Measurements from ENCODE around the gene EMID1. TPM values are rescaled to one million over a fixed set of nuclear protein-coding genes. Genes with fewer than 3 reads are reported as not detected.

Gene EMID1
- total RNA-seq, 1 experiment from 2014 or later, result 5.4 TPM

GRCh38 chr22:29184849-29185490, 20.7 kb upstream of the EMID1 start:
- no peaks in the 10 kb centered on the region; the same call in 1 of the 2 replicates for H3K27me3 Mint-ChIP-seq (ENCODE audit: low read depth)
- Histone ChIP-seq H3K27me3 (ENCODE audit: insufficient read depth, low read length) (no peaks in the 10 kb centered on the region), H3K9me3 (ENCODE audit: control insufficient read depth, low read depth, low read length) (no peaks in the 10 kb centered on the region), H3K79me2 (ENCODE audit: insufficient read depth, low read length) (no peaks in the 10 kb centered on the region), H4K5ac (ENCODE audit: insufficient read length, low read depth, low read length) (no peak overlapping the region), H2BK120ac (ENCODE audit: low read depth, low read length, poor library complexity, severe bottlenecking) (no peak overlapping the region), H2BK12ac (ENCODE audit: insufficient read length, low read depth, low read length) (no peak overlapping the region), H4K91ac (ENCODE audit: insufficient read length, low read depth, low read length) (no peak overlapping the region), H4K20me1 (ENCODE audit: control insufficient read depth, insufficient read depth, insufficient read length) (no peaks in the 10 kb centered on the region), H3K79me1 (ENCODE audit: insufficient read depth, low read depth, low read length, poor library complexity, severe bottlenecking) (no peaks in the 10 kb centered on the region), H2BK15ac (ENCODE audit: low read depth, low read length) (no peak overlapping the region), H3K23me2 (ENCODE audit: insufficient read length, low read depth, low read length, poor library complexity, severe bottlenecking) (no peaks in the 10 kb centered on the region), H2AK5ac (ENCODE audit: insufficient read length, low read length) (no peak overlapping the region), H3K9ac (ENCODE audit: extremely low read depth, insufficient read length, low read length) (no peak overlapping the region), H3K4ac (ENCODE audit: low read depth, low read length) (no peak overlapping the region), H3K23ac (ENCODE audit: insufficient read length, low read depth, low read length) (no peak overlapping the region), H3K18ac (ENCODE audit: insufficient read length, low read depth, low read length) (no peak overlapping the region), H3K14ac (ENCODE audit: insufficient read depth, low read length) (no peak overlapping the region), H2BK5ac (ENCODE audit: insufficient read length, low read length) (no peak overlapping the region), H3K27ac (ENCODE audit: insufficient read length, low read depth, low read length) (no peak overlapping the region), H2AFZ (ENCODE audit: low read length) (no peak overlapping the region), H3K4me2 (ENCODE audit: insufficient read depth, insufficient read length, low read length) (no peak overlapping the region), H2BK20ac (ENCODE audit: low read depth, low read length, poor library complexity, severe bottlenecking) (no peak overlapping the region), H3K56ac (ENCODE audit: insufficient read length, low read depth, low read length) (no peak overlapping the region), H4K8ac (replicated peaks; ENCODE audit: insufficient read length, low read depth, low read length) (no peak overlapping the region), H3K4me1 (ENCODE audit: insufficient read depth, low read length) (no peaks in the 10 kb centered on the region), H3T11ph (ENCODE audit: low read length) (no peak overlapping the region)
- TF ChIP-seq CTCF (conservative IDR thresholded peaks at IDR 0.05), result no peak
- no peaks in the 10 kb centered on the region; a peak in 1 of 7 replicates for H3K36me3 Mint-ChIP-seq (ENCODE audit: insufficient read depth in 1 of 3, low read depth in 3 of 3)
- WGBS (ENCODE audit: extremely low coverage, insufficient read length, low lambda C conversion rate), result no CpG with 5 or more reads among the region's 12 CpGs
- H3K27ac Mint-ChIP-seq, result no peak overlapping the region
- no peaks in the 10 kb centered on the region for H3K9me3 Mint-ChIP-seq
- H3K4me3 Mint-ChIP-seq, result no peak overlapping the region
- H3K4me1 Mint-ChIP-seq, result peaks cover 11 to 15% of the 10 kb centered on the region in 2 experiments
- DNase-seq, result no peak

Measured in H9 (cell line).